ENCODE measurements around the gene LRRN1. TPM values are rescaled to one million over a fixed set of nuclear protein-coding genes. Genes with fewer than 3 reads are reported as not detected.

LRRN1 gene
- total RNA-seq, 1 donor = not detected

DNA sequence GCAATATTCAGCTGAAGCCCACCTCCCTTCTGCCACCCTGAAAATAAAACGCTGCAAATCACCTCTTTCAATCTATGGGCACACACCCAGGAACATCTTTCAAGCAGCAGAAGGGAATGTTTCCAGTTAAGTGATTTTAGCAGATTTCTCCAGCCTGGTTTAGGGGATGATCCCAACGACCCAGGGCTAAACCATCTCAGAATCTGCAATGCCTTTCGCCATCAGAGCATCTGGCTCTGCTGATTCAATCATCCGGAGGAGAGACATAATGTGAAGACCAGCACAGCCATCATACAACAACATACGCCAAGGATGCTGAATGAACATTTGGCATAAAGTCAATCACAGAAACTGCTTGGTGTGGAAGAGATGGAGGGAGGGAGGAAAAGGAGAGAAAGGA, 15.5 kb upstream of the LRRN1 start:
- H3K4me3 ChIP-seq (ENCODE audit: low read depth, low read length) = no peak overlapping the region
- TF ChIP-seq, protein P1, sequence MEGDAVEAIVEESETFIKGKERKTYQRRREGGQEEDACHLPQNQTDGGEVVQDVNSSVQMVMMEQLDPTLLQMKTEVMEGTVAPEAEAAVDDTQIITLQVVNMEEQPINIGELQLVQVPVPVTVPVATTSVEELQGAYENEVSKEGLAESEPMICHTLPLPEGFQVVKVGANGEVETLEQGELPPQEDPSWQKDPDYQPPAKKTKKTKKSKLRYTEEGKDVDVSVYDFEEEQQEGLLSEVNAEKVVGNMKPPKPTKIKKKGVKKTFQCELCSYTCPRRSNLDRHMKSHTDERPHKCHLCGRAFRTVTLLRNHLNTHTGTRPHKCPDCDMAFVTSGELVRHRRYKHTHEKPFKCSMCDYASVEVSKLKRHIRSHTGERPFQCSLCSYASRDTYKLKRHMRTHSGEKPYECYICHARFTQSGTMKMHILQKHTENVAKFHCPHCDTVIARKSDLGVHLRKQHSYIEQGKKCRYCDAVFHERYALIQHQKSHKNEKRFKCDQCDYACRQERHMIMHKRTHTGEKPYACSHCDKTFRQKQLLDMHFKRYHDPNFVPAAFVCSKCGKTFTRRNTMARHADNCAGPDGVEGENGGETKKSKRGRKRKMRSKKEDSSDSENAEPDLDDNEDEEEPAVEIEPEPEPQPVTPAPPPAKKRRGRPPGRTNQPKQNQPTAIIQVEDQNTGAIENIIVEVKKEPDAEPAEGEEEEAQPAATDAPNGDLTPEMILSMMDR (IDR thresholded peaks at IDR 0.05; ENCODE audit: insufficient read depth, low read length) = no peak

DNA sequence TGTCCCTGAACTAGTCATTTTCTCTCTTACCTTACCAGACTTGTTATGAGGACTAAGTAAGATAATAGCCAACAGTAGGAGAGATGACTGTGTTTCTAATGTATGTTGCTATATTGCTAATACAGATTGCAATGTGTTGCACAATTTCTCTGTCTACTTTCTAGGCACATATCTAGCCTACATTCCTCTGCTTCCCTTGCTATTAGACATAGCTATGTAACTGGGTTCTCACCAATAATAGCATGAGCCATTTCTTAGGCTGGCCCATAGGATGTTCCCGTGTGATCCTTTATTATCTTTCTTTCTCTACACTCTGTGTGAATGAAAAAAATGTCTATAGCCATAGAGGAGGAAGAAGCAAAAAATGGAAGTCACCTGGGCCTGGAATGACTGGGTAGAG, 6.8 kb upstream of the LRRN1 start:
- TF ChIP-seq, protein P1 (IDR thresholded peaks at IDR 0.05; ENCODE audit: insufficient read depth, low read length) = no peak
- DNase-seq (ENCODE audit: low read depth) = no peak
- H3K4me3 ChIP-seq (ENCODE audit: low read depth, low read length) = no peak overlapping the region

More for the DNA sequence above, 15.5 kb upstream of the LRRN1 start:
- no peak for DNase-seq (ENCODE audit: low read depth)

DNA sequence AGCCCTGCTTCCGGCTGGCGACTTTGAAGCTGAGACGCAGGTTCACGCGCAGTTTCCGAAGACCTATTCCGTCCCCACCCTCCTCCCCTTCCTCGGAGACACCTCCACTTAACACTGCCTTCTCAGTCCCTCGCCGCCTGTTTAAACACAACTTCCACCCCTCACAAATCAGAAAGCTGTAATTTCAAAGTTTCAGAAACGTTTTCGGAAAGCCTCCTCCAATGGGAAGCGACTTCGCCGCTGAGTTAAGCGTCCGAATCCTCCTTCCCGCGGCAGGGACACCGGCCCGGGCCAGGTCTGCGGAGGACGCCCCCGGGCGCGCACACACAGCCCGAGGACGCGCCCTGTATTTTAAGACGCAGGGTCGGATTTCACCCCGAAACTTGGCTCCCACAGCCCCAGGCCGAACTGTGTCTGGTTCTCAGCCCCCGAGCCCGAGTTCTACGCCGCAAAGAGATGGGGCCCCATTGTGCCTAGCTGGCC, 559 bp upstream of the LRRN1 start:
- DNase-seq (ENCODE audit: low read depth) = no peak
- H3K4me3 ChIP-seq (ENCODE audit: low read depth, low read length) = no peak overlapping the region
- TF ChIP-seq, protein P1 (IDR thresholded peaks at IDR 0.05; ENCODE audit: insufficient read depth, low read length) = no peak

DNA sequence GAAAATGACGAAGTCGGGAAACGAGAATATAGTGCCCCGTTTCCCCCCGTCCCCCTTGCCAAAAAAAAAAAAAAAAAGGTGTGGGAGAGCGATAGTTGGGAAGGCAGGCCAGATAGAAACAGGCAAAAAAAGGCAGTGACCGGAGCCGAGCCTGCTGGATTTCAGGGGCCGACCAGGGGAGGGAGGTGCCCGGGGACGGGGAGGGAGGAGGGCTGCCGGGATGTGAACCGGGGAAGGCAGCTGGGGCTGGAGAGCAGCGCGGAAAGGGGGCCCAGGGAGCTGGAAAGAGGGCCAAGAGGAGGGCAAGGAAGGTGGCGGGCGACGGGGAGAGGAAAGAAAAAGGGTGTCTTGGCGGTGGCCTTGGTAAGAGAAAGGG, 837 bp downstream of the LRRN1 start:
- no peak for DNase-seq (ENCODE audit: low read depth)
- no peak overlapping the region for H3K4me3 ChIP-seq (ENCODE audit: low read depth, low read length)
- TF ChIP-seq, protein P1 (IDR thresholded peaks at IDR 0.05; ENCODE audit: insufficient read depth, low read length) = no peak

DNA sequence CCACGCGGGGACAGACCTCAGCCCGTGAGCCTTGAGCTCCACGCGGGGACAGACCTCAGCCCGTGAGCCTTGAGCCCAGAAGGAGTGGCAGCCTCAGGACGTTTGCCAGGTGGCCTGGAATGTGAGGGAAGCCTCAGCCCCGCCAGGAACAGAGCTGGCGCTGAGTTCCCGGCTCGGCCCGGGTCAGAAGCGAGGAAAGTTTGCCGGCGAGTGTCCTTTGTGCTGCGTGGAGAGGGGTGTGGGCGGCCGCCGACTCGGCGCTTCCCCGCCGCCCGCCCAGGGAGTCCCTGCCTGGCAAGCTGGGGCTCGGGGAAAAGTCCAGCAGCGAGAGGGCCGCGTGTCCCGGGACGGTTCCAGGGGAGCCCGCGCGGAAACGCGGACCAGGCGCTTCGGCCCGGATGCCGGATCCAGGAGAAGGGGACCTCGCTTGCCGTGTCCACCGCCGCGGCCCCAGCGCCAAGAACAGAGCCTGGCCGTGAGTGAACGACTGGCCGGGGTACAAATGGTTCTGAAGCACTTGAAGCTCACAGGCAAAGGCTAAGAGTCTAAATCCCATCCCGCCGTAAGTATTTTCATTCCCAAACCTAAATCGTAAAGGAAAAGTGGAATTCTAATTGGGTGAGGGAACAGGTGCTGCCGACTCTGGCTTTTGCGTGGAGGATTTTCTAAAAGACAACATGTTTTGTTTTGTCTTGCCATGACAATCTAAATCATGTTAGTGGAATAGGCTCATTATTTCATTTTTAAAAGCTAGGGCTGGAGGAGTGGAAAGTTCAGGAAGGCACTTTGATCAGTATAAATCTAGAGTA, 1.7 kb downstream of the LRRN1 start:
- H3K4me3 ChIP-seq (ENCODE audit: low read depth, low read length) = no peak overlapping the region
- TF ChIP-seq, protein P1 (IDR thresholded peaks at IDR 0.05; ENCODE audit: insufficient read depth, low read length) = no peak
- no peak for DNase-seq (ENCODE audit: low read depth)

DNA sequence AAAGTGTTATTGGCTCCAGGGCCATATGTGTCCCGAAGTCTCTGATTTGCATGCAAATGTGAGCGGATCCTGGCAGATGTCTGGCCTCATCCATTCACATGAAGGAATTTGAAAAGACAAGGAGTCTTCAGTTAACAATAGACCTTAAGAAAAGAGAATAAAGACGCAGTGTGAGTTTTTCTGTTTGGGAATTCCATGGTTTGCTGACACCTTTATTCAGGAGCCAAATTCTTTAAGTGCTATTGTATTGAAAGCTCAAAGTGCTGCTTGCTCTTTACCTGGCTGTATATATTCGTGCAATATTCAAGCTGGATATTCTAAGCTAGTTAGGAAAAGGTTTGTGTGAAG, 2.2 kb downstream of the LRRN1 start:
- H3K4me3 ChIP-seq (ENCODE audit: low read depth, low read length) = no peak overlapping the region
- TF ChIP-seq, protein P1 (IDR thresholded peaks at IDR 0.05; ENCODE audit: insufficient read depth, low read length) = no peak
- DNase-seq (ENCODE audit: low read depth) = no peak
